ENCODE results near the gene SMCP. TPM values are rescaled to one million over a fixed set of nuclear protein-coding genes. Genes with fewer than 3 reads are reported as not detected.

The SMCP gene
- total and polyA plus RNA-seq, 2 of the 13 experiments (the other 11 are each of a cell fraction or from before 2014, with no cell fraction given) = not detected

DNA sequence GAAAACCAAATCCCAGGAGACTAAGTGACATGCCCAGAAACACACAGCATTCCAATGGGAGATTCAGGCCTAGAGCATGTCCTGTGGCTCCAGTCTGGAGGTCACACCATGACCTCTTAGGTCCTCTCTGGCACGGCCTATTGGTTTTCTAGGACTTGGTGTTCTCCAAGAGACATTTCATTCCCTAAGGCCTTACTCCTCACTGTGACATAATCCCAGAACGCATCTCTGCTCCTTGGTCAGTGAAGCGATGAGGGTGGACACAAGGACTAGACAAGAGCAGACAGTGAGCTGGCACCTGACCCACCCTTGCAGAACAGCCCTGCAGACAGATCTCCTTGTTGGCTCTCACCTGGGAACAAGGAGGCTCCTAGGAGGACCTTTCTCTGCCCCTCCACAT, 31.1 kb downstream of the SMCP start:
- peaks cover 0 to 3% of the 10 kb centered on the region in 2 experiments; a peak in 1 of 5 replicates for H3K27me3 ChIP-seq (ENCODE audit: control insufficient read depth in 1 of 2, insufficient read depth in 2 of 2, low read length in 2 of 2)
- DNase-seq (ENCODE audit: low spot score) = no peak
- no peak for ATAC-seq
- no peak overlapping the region for H3K4me2 ChIP-seq (ENCODE audit: low read depth, low read length)
- in situ Hi-C loops (cut with HindIII; ENCODE audit: extremely low pct_ligation_motif_present, low pct_unique_long_range_greater_than_20kb) = no loop called here
- ChIA-PET CTCF (ENCODE audit: low intra/inter-chr PET ratio, low total read pairs) (no interaction called here), POLR2A (no interaction called here)
- TF ChIP-seq ZNF83 (CRISPR knock-in tag; IDR thresholded peaks at IDR 0.05; ENCODE audit: borderline replicate concordance) = no peak
- no peak for TF ChIP-seq KLF12 (CRISPR knock-in tag; IDR thresholded peaks at IDR 0.05; ENCODE audit: borderline replicate concordance)
- TF ChIP-seq TCF7L2 (IDR thresholded peaks at IDR 0.05; ENCODE audit: low read depth, low read length) = no peak
- no peak for TF ChIP-seq POLR2AphosphoS2 (IDR thresholded peaks at IDR 0.05; ENCODE audit: low read depth, low read length)
- TF ChIP-seq ZFP36L1 (CRISPR knock-in tag; IDR thresholded peaks at IDR 0.05) = no peak
- TF ChIP-seq, protein P1, sequence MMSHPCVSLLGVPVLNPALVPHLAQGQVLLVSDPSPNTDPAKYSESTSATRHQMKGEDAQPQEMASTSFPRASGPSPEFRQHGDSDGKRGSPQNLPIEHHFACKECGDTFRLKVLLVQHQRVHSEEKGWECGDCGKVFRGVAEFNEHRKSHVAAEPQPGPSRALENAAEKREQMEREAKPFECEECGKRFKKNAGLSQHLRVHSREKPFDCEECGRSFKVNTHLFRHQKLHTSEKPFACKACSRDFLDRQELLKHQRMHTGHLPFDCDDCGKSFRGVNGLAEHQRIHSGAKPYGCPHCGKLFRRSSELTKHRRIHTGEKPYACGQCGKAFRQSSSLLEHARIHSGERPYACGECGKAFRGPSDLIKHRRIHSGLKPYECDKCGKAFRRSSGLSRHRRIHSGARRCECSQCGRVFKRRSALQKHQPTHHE (CRISPR knock-in tag; IDR thresholded peaks at IDR 0.05; ENCODE audit: borderline replicate concordance) = no peak
- TF ChIP-seq, protein P2, sequence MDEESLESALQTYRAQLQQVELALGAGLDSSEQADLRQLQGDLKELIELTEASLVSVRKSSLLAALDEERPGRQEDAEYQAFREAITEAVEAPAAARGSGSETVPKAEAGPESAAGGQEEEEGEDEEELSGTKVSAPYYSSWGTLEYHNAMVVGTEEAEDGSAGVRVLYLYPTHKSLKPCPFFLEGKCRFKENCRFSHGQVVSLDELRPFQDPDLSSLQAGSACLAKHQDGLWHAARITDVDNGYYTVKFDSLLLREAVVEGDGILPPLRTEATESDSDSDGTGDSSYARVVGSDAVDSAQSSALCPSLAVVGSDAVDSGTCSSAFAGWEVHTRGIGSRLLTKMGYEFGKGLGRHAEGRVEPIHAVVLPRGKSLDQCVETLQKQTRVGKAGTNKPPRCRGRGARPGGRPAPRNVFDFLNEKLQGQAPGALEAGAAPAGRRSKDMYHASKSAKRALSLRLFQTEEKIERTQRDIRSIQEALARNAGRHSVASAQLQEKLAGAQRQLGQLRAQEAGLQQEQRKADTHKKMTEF (CRISPR knock-in tag; IDR thresholded peaks at IDR 0.05) = no peak
- TF ChIP-seq CBX5 (CRISPR knock-in tag; IDR thresholded peaks at IDR 0.05; ENCODE audit: borderline replicate concordance) = no peak
- no peak for TF ChIP-seq ZNF446 (CRISPR knock-in tag; IDR thresholded peaks at IDR 0.05)
- no peak for TF ChIP-seq ZNF20 (CRISPR knock-in tag; IDR thresholded peaks at IDR 0.05)
- TF ChIP-seq JDP2 (CRISPR knock-in tag; IDR thresholded peaks at IDR 0.05; ENCODE audit: borderline replicate concordance) = no peak
- no peak for TF ChIP-seq POLR2AphosphoS5 (IDR thresholded peaks at IDR 0.05; ENCODE audit: low read depth, low read length)
- TF ChIP-seq, protein P3, sequence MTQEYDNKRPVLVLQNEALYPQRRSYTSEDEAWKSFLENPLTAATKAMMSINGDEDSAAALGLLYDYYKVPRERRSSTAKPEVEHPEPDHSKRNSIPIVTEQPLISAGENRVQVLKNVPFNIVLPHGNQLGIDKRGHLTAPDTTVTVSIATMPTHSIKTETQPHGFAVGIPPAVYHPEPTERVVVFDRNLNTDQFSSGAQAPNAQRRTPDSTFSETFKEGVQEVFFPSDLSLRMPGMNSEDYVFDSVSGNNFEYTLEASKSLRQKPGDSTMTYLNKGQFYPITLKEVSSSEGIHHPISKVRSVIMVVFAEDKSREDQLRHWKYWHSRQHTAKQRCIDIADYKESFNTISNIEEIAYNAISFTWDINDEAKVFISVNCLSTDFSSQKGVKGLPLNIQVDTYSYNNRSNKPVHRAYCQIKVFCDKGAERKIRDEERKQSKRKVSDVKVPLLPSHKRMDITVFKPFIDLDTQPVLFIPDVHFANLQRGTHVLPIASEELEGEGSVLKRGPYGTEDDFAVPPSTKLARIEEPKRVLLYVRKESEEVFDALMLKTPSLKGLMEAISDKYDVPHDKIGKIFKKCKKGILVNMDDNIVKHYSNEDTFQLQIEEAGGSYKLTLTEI (CRISPR knock-in tag; conservative IDR thresholded peaks at IDR 0.05) = no peak
- TF ChIP-seq, protein P4, sequence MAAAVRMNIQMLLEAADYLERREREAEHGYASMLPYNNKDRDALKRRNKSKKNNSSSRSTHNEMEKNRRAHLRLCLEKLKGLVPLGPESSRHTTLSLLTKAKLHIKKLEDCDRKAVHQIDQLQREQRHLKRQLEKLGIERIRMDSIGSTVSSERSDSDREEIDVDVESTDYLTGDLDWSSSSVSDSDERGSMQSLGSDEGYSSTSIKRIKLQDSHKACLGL (CRISPR knock-in tag; IDR thresholded peaks at IDR 0.05) = no peak
- no peak for TF ChIP-seq HOXA7 (CRISPR knock-in tag; IDR thresholded peaks at IDR 0.05)
- TF ChIP-seq, protein P5, sequence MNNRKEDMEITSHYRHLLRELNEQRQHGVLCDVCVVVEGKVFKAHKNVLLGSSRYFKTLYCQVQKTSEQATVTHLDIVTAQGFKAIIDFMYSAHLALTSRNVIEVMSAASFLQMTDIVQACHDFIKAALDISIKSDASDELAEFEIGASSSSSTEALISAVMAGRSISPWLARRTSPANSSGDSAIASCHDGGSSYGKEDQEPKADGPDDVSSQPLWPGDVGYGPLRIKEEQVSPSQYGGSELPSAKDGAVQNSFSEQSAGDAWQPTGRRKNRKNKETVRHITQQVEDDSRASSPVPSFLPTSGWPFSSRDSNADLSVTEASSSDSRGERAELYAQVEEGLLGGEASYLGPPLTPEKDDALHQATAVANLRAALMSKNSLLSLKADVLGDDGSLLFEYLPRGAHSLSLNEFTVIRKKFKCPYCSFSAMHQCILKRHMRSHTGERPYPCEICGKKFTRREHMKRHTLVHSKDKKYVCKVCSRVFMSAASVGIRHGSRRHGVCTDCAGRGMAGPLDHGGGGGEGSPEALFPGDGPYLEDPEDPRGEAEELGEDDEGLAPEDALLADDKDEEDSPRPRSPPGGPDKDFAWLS (CRISPR knock-in tag; IDR thresholded peaks at IDR 0.05; ENCODE audit: borderline replicate concordance) = no peak
- H3K9ac ChIP-seq (ENCODE audit: insufficient read depth, low read depth, low read length) = no peak overlapping the region
- H3K36me3 ChIP-seq (replicated peaks in 1 of 2; ENCODE audit: control insufficient read depth in 1 of 2, insufficient read depth in 2 of 2, low read length in 2 of 2) = no peaks in the 10 kb centered on the region
- 10% methylated on average over 2 of the region's 3 CpGs for WGBS (ENCODE audit: low lambda C conversion rate)
- FAIRE-seq = no peak
- H3K79me2 ChIP-seq (ENCODE audit: insufficient read depth, low read length) = no peaks in the 10 kb centered on the region
- intact Hi-C loops (cut with micrococcal nuclease; ENCODE audit: unreplicated experiment) = no loop called here
- BruUV-seq (replicated peaks) = no TSS peak
- no peaks in the 10 kb centered on the region for H3K4me1 ChIP-seq (ENCODE audit: insufficient read depth, low read length)
- no peak overlapping the region for H3K27ac ChIP-seq (ENCODE audit: extremely low read length, insufficient read depth, low read length)
- no peak overlapping the region for H3K4me3 ChIP-seq (replicated peaks in 1 of 3; ENCODE audit: insufficient read depth in 1 of 3, low read depth in 2 of 3, low read length in 3 of 3)
- H3K9me3 ChIP-seq (ENCODE audit: low read length) = no peaks in the 10 kb centered on the region
- no peaks in the 10 kb centered on the region for H4K20me1 ChIP-seq (ENCODE audit: insufficient read depth, low read length)
- no peak overlapping the region for H2AFZ ChIP-seq (ENCODE audit: low read length)

Measured in HepG2 (cell line).